CD14-positive monocyte (primary cell): ENCODE measurements around the gene PA2G4. TPM values are rescaled to one million over a fixed set of nuclear protein-coding genes. Genes with fewer than 3 reads are reported as not detected.
A peak's percentile ranks its signal among the peaks of the same experiment; 100 is the strongest.

Experiments used
- DNase-seq, 3 donors: peaks; one replicate each; pipeline ENCODE4 v3.0.0-alpha.2; 2011 to 2022
- H2AFZ ChIP-seq: 2 replicates; pipeline ENCODE4 v1.6.0; 2012; ENCODE audit warnings: mild to moderate bottlenecking, low read depth, low read length, inconsistent platforms; ENCODE audit not compliant: insufficient read depth, poor library complexity, severe bottlenecking
- H3K27ac ChIP-seq, 2 donors: 1 replicate in 1 of 2; 2 replicates in 1 of 2; pipeline ENCODE4 v1.5.1; 2012 to 2013; ENCODE audit warnings: low read length in 2 of 2, control low read depth in 1 of 2, inconsistent platforms in 1 of 2, low read depth in 1 of 2, mild to moderate bottlenecking in 1 of 2
- H3K27me3 ChIP-seq, 2 donors: one replicate each; pipeline versions ENCODE4 v1.6.0 to v1.6.1; 2011 to 2013; ENCODE audit warnings: low read length in 2 of 2; ENCODE audit not compliant: control insufficient read depth in 2 of 2, insufficient read depth in 2 of 2
- H3K36me3 ChIP-seq, 2 donors: replicated peaks in 1 of 2; 1 replicate in 1 of 2; 2 replicates in 1 of 2; pipeline versions ENCODE4 v1.5.1 to v1.6.1; 2012 to 2013; ENCODE audit warnings: low read length in 2 of 2, control low read depth in 1 of 2, inconsistent platforms in 1 of 2, mild to moderate bottlenecking in 1 of 2; ENCODE audit not compliant: insufficient read depth in 2 of 2, control insufficient read depth in 1 of 2
- H3K4me1 ChIP-seq, 2 donors: 1 replicate in 1 of 2; 2 replicates in 1 of 2; pipeline versions ENCODE4 v1.5.1 to v1.6.1; 2012 to 2013; ENCODE audit warnings: low read length in 2 of 2, control low read depth in 1 of 2, inconsistent platforms in 1 of 2, mild to moderate bottlenecking in 1 of 2, moderate library complexity in 1 of 2; ENCODE audit not compliant: insufficient read depth in 2 of 2, control insufficient read depth in 1 of 2
- H3K4me2 ChIP-seq: replicated peaks from 2 replicates; pipeline ENCODE3; 2012; ENCODE audit warnings: low read length, moderate library complexity, mild to moderate bottlenecking; ENCODE audit not compliant: poor library complexity, severe bottlenecking; ENCODE audit errors: extremely low read depth
- H3K4me3 ChIP-seq, 3 experiments: fragments of 200-600 bp in 1 of 3; sonication (generic) in 1 of 3; replicated peaks in 1 of 3; 1 replicate in 2 of 3; 2 replicates in 1 of 3; pipeline ENCODE4 v1.5.1; 2011 to 2013; ENCODE audit warnings: low read length in 3 of 3, mild to moderate bottlenecking in 3 of 3, control low read depth in 2 of 3, low read depth in 2 of 3, inconsistent platforms in 1 of 3, moderate library complexity in 1 of 3
- H3K79me2 ChIP-seq: 2 replicates; pipeline ENCODE4 v1.6.0; 2012; ENCODE audit warnings: mild to moderate bottlenecking, control low read depth, inconsistent platforms, low read length, moderate library complexity; ENCODE audit not compliant: insufficient read depth
- H3K9ac ChIP-seq: 2 replicates; pipeline ENCODE4 v1.6.0; 2017; ENCODE audit warnings: low read length, mild to moderate bottlenecking; ENCODE audit not compliant: insufficient read depth, poor library complexity, severe bottlenecking
- H3K9me3 ChIP-seq, 2 donors: replicated peaks in 1 of 2; 1 replicate in 1 of 2; 2 replicates in 1 of 2; pipeline versions ENCODE4 v1.5.1 to v1.6.1; 2012 to 2013; ENCODE audit warnings: low read length in 2 of 2, control low read depth in 1 of 2; ENCODE audit not compliant: control insufficient read depth in 1 of 2, insufficient read depth in 1 of 2
- H4K20me1 ChIP-seq: 2 replicates; pipeline ENCODE4 v1.6.0; 2012; ENCODE audit warnings: mild to moderate bottlenecking, low read length, control low read depth, moderate library complexity; ENCODE audit not compliant: insufficient read depth
- H3K27ac Mint-ChIP-seq, 7 donors: one replicate each; pipeline ENCODE4 v1.8.0; 2020; ENCODE audit warnings: mild to moderate bottlenecking in 7 of 7, mixed read lengths in 7 of 7, moderate library complexity in 6 of 7, inconsistent platforms in 2 of 7
- H3K27me3 Mint-ChIP-seq, 3 donors: one replicate each; pipeline ENCODE4 v1.8.0; 2021 to 2022; ENCODE audit warnings: low read depth in 3 of 3, mild to moderate bottlenecking in 3 of 3, mixed read lengths in 3 of 3, moderate library complexity in 3 of 3, inconsistent platforms in 1 of 3
- H3K36me3 Mint-ChIP-seq, 2 donors: one replicate each; pipeline ENCODE4 v1.8.0; 2020; ENCODE audit warnings: mixed read lengths in 2 of 2, inconsistent platforms in 1 of 2, mild to moderate bottlenecking in 1 of 2
- H3K4me1 Mint-ChIP-seq: one replicate; pipeline ENCODE4 v1.8.0; 2020; ENCODE audit warnings: mild to moderate bottlenecking, mixed read lengths
- H3K4me3 Mint-ChIP-seq, 2 donors: one replicate each; pipeline ENCODE4 v1.8.0; 2020; ENCODE audit warnings: mild to moderate bottlenecking in 2 of 2, mixed read lengths in 2 of 2, moderate library complexity in 1 of 2
- H3K9me3 Mint-ChIP-seq, 7 donors: one replicate each; pipeline ENCODE4 v1.8.0; 2020 to 2022; ENCODE audit warnings: mixed read lengths in 7 of 7, mild to moderate bottlenecking in 6 of 7, moderate library complexity in 6 of 7, inconsistent platforms in 2 of 7
- CTCF ChIP-seq: fragments of 200-600 bp; IDR thresholded peaks from one replicate; pipeline ENCODE4 v1.8.0; 2022; ENCODE audit warnings: antibody characterized with exemption, mild to moderate bottlenecking
- WGBS: methylation state at CpG from one replicate; pipeline ENCODE4 v1.1.5; 2013; ENCODE audit warnings: missing lambda C conversion rate; ENCODE audit not compliant: insufficient coverage; 5-methylcytosine and 5-hydroxymethylcytosine counted together
- intact Hi-C, 2 donors: fragments of 100-400 bp; cut with micrococcal nuclease; formaldehyde crosslinking; loops; one replicate each; pipeline versions ENCODE4 v1.15.0 to v1.15.1; 2023
- polyA plus RNA-seq, 3 donors: library from polyadenylated mRNA; depleted of rRNA in 1 of 3; unstranded in 2 of 3; stranded (reverse) in 1 of 3; fragments of 300-500 nt in 2 of 3; fragments of >200 nt in 1 of 3; fragmentation: Illumina TruSeq in 2 of 3; gene quantifications; 1 replicate in 2 of 3; 2 replicates in 1 of 3; pipeline ENCODE4 v1.2.3, GENCODE V29; 2012 to 2021

Gene PA2G4
- polyA plus RNA-seq, 3 donors, result 83.0 to 84.2 (median 83.0) TPM

- peak overlapping the region; percentile 95 to 98 for H3K4me3 Mint-ChIP-seq
- no peak for TF ChIP-seq CTCF
- H3K36me3 Mint-ChIP-seq, result peaks cover 39% of the 10 kb centered on the region in 2 donors
- Histone ChIP-seq H3K9me3 (no peaks in the 10 kb centered on the region), H3K79me2 (peaks cover 44% of the 10 kb centered on the region), H3K27me3 (no peaks in the 10 kb centered on the region), H3K36me3 (peaks cover 31 to 35% of the 10 kb centered on the region in 2 donors), H3K27ac (peak overlapping the region; percentile 54 to 78), H4K20me1 (no peaks in the 10 kb centered on the region), H2AFZ (peak overlapping the region; percentile 84), H3K4me2 (peak overlapping the region; percentile 99), H3K4me1 (peaks cover 53 to 62% of the 10 kb centered on the region in 2 donors), H3K9ac (peak overlapping the region; percentile 68), H3K4me3 (peak overlapping the region; percentile 60 to 99 (median 94))
- WGBS, result 0% methylated on average over 10 of the region's 20 CpGs
- peaks cover 0 to 4% (median 0%) of the 10 kb centered on the region in 7 donors for H3K9me3 Mint-ChIP-seq
- no peak for DNase-seq
- intact Hi-C loops, result loop anchor here (2.0 to 10.0 kb wide), 4 partner anchors 22 to 336 kb away; partner anchors contain the start of genes SPRYD4 (in 2 of the 2), NABP2 (in 1 of the 2) and RNF41 (in 1 of the 2)
- H3K27me3 Mint-ChIP-seq, result peaks cover 0 to 6% (median 1%) of the 10 kb centered on the region in 3 donors
- H3K4me1 Mint-ChIP-seq, result peaks cover 53% of the 10 kb centered on the region
- H3K27ac Mint-ChIP-seq, result peak overlapping the region; percentile 84 to 94 (median 93)
Observed at GRCh38 chr12:56128670-56129205, 24.4 kb downstream of the PA2G4 start.

- peaks cover 38% of the 10 kb centered on the region for H3K79me2 ChIP-seq
- H3K4me2 ChIP-seq, result peak overlapping the region; percentile 99
- H3K36me3 ChIP-seq, result peaks cover 38 to 41% of the 10 kb centered on the region in 2 donors
- intact Hi-C loops, result loop anchor here (2.0 to 10.0 kb wide), 4 partner anchors 21 to 335 kb away; partner anchors contain the start of genes SPRYD4 (in 2 of the 2), NABP2 (in 1 of the 2) and RNF41 (in 1 of the 2)
- DNase-seq, result peak in 1 of 3 donors; percentile 27
- peak overlapping the region; percentile 68 for H3K9ac ChIP-seq
- H3K4me1 ChIP-seq, result peaks cover 49 to 55% of the 10 kb centered on the region in 2 donors
- Mint-ChIP-seq H3K36me3 (peaks cover 42 to 43% of the 10 kb centered on the region in 2 donors), H3K4me1 (peaks cover 47% of the 10 kb centered on the region), H3K4me3 (peak overlapping the region; percentile 95 to 98), H3K27ac (peak overlapping the region; percentile 84 to 94 (median 93)), H3K9me3 (peaks cover 0 to 4% (median 0%) of the 10 kb centered on the region in 7 donors), H3K27me3 (peaks cover 0 to 6% (median 1%) of the 10 kb centered on the region in 3 donors)
- H3K27ac ChIP-seq, result peak overlapping the region; percentile 54 to 78
- H3K27me3 ChIP-seq, result no peaks in the 10 kb centered on the region
- H4K20me1 ChIP-seq, result no peaks in the 10 kb centered on the region
- peak overlapping the region; percentile 60 to 99 (median 94) for H3K4me3 ChIP-seq
- peak overlapping the region; percentile 84 for H2AFZ ChIP-seq
- no peak for TF ChIP-seq CTCF
- WGBS, result 0% methylated on average over 23 of the region's 29 CpGs
- no peaks in the 10 kb centered on the region for H3K9me3 ChIP-seq
Observed at GRCh38 chr12:56129206-56129941, 25.0 kb downstream of the PA2G4 start.
